ENCODE data around the gene KLF1. TPM values are rescaled to one million over a fixed set of nuclear protein-coding genes. Genes with fewer than 3 reads are reported as not detected.

Gene KLF1
- total RNA-seq, 1 experiment from 2014 or later: 0.30 TPM

DNA sequence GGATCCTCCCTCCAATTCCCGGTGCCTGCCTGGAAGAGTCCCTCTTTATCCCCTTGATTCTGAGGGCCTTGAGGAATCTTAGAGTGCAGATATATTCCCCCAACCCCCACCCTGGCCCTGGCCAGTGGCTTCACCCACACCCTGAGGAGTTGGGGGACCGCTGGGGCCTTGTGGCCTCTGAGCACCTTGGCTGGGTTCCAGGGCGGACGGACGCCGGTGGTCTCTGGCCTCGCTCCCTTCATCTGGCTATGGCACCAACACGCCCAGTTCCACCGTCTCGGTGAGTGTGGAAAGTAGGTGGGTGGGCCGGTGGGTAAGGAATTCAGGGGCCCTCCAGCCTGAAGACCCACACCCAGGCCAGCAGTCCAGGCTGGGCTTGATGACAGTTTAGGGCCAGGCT, 43.7 kb downstream of the KLF1 start:
- DNase-seq (ENCODE audit: low spot score): no peak
- ChIA-PET POLR2A (ENCODE audit: low non-redundant PET) (no interaction called here), CTCF (no interaction called here)
- TF ChIP-seq EZH2 (IDR thresholded peaks at IDR 0.05; ENCODE audit: borderline replicate concordance, low read depth, low read length, poor library complexity, severe bottlenecking): no peak
- TF ChIP-seq, protein P1, sequence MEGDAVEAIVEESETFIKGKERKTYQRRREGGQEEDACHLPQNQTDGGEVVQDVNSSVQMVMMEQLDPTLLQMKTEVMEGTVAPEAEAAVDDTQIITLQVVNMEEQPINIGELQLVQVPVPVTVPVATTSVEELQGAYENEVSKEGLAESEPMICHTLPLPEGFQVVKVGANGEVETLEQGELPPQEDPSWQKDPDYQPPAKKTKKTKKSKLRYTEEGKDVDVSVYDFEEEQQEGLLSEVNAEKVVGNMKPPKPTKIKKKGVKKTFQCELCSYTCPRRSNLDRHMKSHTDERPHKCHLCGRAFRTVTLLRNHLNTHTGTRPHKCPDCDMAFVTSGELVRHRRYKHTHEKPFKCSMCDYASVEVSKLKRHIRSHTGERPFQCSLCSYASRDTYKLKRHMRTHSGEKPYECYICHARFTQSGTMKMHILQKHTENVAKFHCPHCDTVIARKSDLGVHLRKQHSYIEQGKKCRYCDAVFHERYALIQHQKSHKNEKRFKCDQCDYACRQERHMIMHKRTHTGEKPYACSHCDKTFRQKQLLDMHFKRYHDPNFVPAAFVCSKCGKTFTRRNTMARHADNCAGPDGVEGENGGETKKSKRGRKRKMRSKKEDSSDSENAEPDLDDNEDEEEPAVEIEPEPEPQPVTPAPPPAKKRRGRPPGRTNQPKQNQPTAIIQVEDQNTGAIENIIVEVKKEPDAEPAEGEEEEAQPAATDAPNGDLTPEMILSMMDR (conservative IDR thresholded peaks at IDR 0.05; ENCODE audit: low read depth, low read length): no peak
- no peaks in the 10 kb centered on the region for H3K27me3 ChIP-seq (replicated peaks; ENCODE audit: insufficient read depth, low read depth, low read length, poor library complexity)
- peaks cover 13% of the 10 kb centered on the region for H3K4me1 ChIP-seq (ENCODE audit: insufficient read depth, low read length, poor library complexity, severe bottlenecking)
- BruUV-seq (replicated peaks): no TSS peak
- H3K4me3 ChIP-seq (ENCODE audit: low read depth, low read length, poor library complexity, severe bottlenecking): no peak overlapping the region
- H3K27ac ChIP-seq (ENCODE audit: low read depth, low read length, poor library complexity, severe bottlenecking): no peak overlapping the region
- peaks cover 4% of the 10 kb centered on the region for H3K36me3 ChIP-seq (ENCODE audit: insufficient read depth, low read length, poor library complexity, severe bottlenecking)
- intact Hi-C loops (cut with micrococcal nuclease; ENCODE audit: unreplicated experiment): no loop called here
- no peaks in the 10 kb centered on the region for H3K9me3 ChIP-seq (ENCODE audit: low read depth, low read length, poor library complexity, severe bottlenecking)

DNA sequence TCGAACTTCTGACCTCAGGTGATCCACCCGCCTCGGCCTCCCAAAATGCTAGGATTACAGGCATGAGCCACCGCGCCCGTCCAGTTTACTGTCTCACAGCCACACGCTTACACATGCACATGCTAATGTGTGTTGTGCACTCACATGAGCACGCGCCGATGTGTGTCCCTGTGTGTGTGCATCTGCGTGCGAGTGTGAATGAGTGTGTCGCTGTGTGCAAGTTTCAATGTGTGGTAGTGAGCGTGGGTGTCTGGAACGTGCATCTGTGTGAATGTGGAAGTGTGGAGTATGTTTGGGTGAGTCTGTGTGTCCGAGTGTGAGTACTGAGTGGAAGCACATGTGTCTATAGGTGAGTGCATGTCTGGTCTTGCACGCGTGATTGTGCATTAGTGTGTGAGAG, 44.5 kb downstream of the KLF1 start:
- intact Hi-C loops (cut with micrococcal nuclease; ENCODE audit: unreplicated experiment): no loop called here
- no peak overlapping the region for H3K27ac ChIP-seq (ENCODE audit: low read depth, low read length, poor library complexity, severe bottlenecking)
- peaks cover 13% of the 10 kb centered on the region for H3K4me1 ChIP-seq (ENCODE audit: insufficient read depth, low read length, poor library complexity, severe bottlenecking)
- DNase-seq (ENCODE audit: low spot score): no peak
- no TSS peak for BruUV-seq (replicated peaks)
- H3K36me3 ChIP-seq (ENCODE audit: insufficient read depth, low read length, poor library complexity, severe bottlenecking): no peaks in the 10 kb centered on the region
- no peaks in the 10 kb centered on the region for H3K27me3 ChIP-seq (replicated peaks; ENCODE audit: insufficient read depth, low read depth, low read length, poor library complexity)
- TF ChIP-seq, protein P1 (conservative IDR thresholded peaks at IDR 0.05; ENCODE audit: low read depth, low read length): no peak
- TF ChIP-seq EZH2 (IDR thresholded peaks at IDR 0.05; ENCODE audit: borderline replicate concordance, low read depth, low read length, poor library complexity, severe bottlenecking): no peak
- no peaks in the 10 kb centered on the region for H3K9me3 ChIP-seq (ENCODE audit: low read depth, low read length, poor library complexity, severe bottlenecking)
- POLR2A ChIA-PET (ENCODE audit: low non-redundant PET): no interaction called here
- no peak overlapping the region for H3K4me3 ChIP-seq (ENCODE audit: low read depth, low read length, poor library complexity, severe bottlenecking)
- CTCF ChIA-PET: no interaction called here

DNA sequence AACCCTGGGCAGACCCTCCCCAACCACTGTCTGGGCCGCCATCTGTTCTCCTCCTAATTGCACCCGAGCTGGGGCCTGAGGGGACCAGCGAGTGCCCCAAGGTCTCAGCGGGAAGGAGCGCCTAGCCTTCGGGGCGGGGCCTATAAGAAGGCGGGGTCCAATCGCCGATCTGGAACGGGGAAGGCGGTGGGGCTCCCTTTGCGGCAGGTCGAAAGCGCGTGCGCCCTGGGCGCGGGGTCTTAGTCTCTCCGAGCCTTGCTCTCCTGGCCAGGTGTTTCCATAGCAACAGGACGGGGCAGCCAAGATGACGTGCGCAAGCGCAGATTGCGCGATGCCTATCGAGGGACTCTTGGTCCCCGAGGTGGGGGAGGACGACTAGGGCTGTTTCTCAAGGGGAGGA, 45.9 kb downstream of the KLF1 start:
- Histone ChIP-seq H3K36me3 (ENCODE audit: insufficient read depth, low read length, poor library complexity, severe bottlenecking) (no peaks in the 10 kb centered on the region), H3K4me1 (ENCODE audit: insufficient read depth, low read length, poor library complexity, severe bottlenecking) (peaks cover 13% of the 10 kb centered on the region), H3K9me3 (ENCODE audit: low read depth, low read length, poor library complexity, severe bottlenecking) (no peaks in the 10 kb centered on the region), H3K4me3 (ENCODE audit: low read depth, low read length, poor library complexity, severe bottlenecking) (peak overlapping the region; percentile 29), H3K27me3 (replicated peaks; ENCODE audit: insufficient read depth, low read depth, low read length, poor library complexity) (no peaks in the 10 kb centered on the region), H3K27ac (ENCODE audit: low read depth, low read length, poor library complexity, severe bottlenecking) (peak overlapping the region; percentile 11)
- DNase-seq (ENCODE audit: low spot score): no peak
- no TSS peak for BruUV-seq (replicated peaks)
- ChIA-PET POLR2A (ENCODE audit: low non-redundant PET) (interaction anchor here (0.6 kb wide), 1 partner anchor 120 kb away, joined by 3 read pairs; no protein-coding TSS in a partner anchor), CTCF (no interaction called here)
- intact Hi-C loops (cut with micrococcal nuclease; ENCODE audit: unreplicated experiment): no loop called here
- no peak for TF ChIP-seq EZH2 (IDR thresholded peaks at IDR 0.05; ENCODE audit: borderline replicate concordance, low read depth, low read length, poor library complexity, severe bottlenecking)
- TF ChIP-seq, protein P1 (conservative IDR thresholded peaks at IDR 0.05; ENCODE audit: low read depth, low read length): no peak
